ENCODE measurements around the gene KCNMB1.

Gene KCNMB1

DNA sequence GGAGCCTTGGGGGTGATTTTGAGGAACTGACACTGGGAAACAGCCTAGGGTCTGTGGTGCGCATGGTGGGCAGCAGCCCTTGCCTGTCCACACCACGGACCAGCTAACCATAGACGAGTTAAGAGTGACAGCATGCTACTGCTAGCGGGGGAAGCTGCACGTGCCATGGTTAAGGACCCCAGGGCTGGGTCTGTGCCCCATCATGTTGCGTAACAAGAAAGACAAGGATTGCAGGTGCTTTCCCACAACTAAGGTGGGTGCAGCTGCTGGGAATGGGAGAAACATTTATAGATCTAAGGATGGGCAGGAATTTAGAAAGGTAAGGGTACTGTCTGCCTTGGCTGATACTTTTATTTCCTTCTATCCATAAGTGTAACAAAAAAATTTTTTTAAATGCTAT, 17.9 kb upstream of the KCNMB1 start:
- H3K4me3 ChIP-seq (ENCODE audit: low read depth, low read length): no peak overlapping the region
- no peak for DNase-seq (ENCODE audit: low read depth)
- TF ChIP-seq, protein P1, sequence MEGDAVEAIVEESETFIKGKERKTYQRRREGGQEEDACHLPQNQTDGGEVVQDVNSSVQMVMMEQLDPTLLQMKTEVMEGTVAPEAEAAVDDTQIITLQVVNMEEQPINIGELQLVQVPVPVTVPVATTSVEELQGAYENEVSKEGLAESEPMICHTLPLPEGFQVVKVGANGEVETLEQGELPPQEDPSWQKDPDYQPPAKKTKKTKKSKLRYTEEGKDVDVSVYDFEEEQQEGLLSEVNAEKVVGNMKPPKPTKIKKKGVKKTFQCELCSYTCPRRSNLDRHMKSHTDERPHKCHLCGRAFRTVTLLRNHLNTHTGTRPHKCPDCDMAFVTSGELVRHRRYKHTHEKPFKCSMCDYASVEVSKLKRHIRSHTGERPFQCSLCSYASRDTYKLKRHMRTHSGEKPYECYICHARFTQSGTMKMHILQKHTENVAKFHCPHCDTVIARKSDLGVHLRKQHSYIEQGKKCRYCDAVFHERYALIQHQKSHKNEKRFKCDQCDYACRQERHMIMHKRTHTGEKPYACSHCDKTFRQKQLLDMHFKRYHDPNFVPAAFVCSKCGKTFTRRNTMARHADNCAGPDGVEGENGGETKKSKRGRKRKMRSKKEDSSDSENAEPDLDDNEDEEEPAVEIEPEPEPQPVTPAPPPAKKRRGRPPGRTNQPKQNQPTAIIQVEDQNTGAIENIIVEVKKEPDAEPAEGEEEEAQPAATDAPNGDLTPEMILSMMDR (conservative IDR thresholded peaks at IDR 0.05; ENCODE audit: low read depth, low read length): no peak

DNA sequence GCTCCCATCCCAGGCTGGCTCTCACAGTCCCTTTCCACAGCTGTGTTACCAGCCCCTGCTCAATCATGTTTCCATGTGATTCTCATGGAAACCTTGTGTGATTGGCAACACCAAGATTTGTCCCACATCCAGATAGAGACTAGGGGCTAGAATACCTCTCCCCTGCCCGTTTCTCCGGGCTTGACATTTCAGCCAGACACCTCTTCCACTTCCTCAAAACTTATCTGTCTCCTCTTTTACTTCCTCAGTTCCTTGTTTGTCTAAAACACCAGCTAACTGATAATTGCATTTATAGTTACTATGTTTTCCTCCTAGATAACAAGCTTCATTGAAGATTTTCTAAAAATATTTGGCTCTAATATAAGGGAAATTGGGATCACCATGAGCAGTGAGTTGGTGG, 16.6 kb upstream of the KCNMB1 start:
- DNase-seq (ENCODE audit: low read depth): no peak
- TF ChIP-seq, protein P1 (conservative IDR thresholded peaks at IDR 0.05; ENCODE audit: low read depth, low read length): no peak
- H3K4me3 ChIP-seq (ENCODE audit: low read depth, low read length): no peak overlapping the region

DNA sequence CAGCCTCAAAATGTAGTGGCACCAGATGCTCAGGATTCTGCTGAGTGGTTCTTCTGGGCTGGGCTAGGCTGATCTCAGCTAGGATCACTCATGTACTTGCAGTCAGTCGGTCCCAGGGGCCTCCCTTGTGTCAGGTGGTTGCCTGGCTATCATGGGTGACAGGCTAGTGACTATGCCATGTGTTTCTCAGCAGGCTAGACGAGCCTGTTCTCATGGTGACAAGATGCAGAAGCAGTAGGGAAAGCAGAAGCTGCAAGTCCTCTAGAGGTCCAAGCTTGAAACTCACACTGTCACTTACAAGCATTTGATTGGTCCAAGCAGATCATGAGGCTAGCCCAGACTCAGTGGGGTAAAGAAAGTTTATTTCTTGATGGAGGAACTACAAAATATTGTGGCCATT, 15.2 kb upstream of the KCNMB1 start:
- TF ChIP-seq, protein P1 (conservative IDR thresholded peaks at IDR 0.05; ENCODE audit: low read depth, low read length): no peak
- DNase-seq (ENCODE audit: low read depth): no peak
- H3K4me3 ChIP-seq (ENCODE audit: low read depth, low read length): no peak overlapping the region

DNA sequence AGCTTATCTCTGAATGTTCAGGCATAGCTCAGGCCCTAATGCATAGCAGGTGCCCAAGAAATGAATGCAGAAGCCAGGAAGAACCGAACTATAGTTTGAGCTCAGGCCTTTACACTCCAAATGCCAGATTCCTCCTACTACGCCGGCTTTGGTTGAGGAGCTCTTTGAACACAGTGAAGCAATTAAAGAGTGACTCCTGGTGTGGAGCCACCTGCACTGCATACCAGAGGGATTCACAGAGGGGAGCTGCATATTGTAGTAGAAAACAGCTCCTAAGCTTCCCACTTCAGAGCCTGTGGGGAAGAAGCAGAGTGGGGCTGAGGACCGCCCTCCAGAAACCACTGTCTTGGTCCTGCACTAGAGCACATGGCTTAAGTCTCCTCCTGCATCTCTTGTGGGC, 14.5 kb upstream of the KCNMB1 start:
- no peak for DNase-seq (ENCODE audit: low read depth)
- TF ChIP-seq, protein P1 (conservative IDR thresholded peaks at IDR 0.05; ENCODE audit: low read depth, low read length): peak; percentile 27
- H3K4me3 ChIP-seq (ENCODE audit: low read depth, low read length): no peak overlapping the region

DNA sequence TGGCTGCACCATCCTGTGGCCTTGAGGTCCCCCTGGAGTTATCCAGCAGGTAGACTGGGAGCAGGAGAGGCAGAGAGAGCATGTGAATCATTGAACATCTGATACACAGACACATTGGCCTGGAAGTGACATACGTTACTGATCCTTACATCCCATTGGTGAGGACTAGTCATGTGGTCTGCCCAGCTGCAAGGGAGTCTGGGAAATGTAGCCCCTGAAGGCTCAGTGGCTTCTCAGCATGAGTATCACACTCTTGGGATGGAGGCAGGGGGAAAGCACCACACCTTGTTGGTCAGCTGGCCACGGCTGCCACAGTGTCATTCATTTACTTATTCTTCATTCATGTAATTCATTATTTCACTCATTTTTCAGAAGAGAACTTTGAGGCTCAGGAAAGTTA, 13.3 kb upstream of the KCNMB1 start:
- no peak for DNase-seq (ENCODE audit: low read depth)
- no peak overlapping the region for H3K4me3 ChIP-seq (ENCODE audit: low read depth, low read length)
- TF ChIP-seq, protein P1 (conservative IDR thresholded peaks at IDR 0.05; ENCODE audit: low read depth, low read length): no peak

DNA sequence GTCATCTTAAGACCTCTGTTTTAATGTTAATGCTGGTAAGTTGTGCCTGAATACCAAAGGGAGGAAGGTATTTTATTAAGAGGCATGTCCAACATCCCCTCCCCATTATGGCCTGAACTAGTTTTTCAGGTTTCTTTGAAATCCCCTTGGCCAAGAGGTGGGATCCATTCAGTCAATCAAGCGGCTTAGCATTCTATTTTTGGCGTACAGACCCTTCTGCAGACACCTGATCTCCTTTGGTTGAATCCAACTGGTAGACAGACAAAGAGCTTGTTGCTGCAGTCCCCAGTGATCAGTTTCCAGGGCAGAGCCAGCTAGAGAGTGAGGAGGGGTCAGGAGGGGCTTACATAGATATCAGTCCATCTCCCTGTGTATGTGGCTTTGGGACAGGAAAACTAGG, 7.9 kb upstream of the KCNMB1 start:
- TF ChIP-seq, protein P1 (conservative IDR thresholded peaks at IDR 0.05; ENCODE audit: low read depth, low read length): no peak
- no peak for DNase-seq (ENCODE audit: low read depth)
- H3K4me3 ChIP-seq (ENCODE audit: low read depth, low read length): no peak overlapping the region

DNA sequence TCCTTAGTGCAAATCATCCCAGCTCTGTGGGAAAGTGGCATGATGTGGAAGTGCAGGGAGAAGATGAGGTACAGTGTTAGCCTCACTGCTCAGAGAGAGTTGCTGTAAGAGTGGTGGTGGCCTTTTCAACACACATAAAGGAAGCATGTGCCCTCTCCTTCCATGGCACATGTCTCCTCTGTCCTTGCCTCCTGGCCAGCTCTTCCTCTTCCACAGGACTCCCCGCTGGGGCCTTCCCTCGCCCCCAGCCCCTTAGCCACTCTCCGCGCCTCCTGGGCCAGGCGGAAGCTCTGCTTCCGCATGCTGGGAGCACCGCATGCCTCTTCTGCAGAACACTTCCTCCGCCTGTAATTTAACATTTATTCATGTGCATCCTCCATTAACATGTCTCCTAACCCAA, 4.8 kb upstream of the KCNMB1 start:
- TF ChIP-seq, protein P1 (conservative IDR thresholded peaks at IDR 0.05; ENCODE audit: low read depth, low read length): no peak
- no peak for DNase-seq (ENCODE audit: low read depth)

More for the DNA sequence above, 4.8 kb upstream of the KCNMB1 start:
- H3K4me3 ChIP-seq (ENCODE audit: low read depth, low read length): no peak overlapping the region
